ENCODE measurements around the gene ARHGAP12.

DNA sequence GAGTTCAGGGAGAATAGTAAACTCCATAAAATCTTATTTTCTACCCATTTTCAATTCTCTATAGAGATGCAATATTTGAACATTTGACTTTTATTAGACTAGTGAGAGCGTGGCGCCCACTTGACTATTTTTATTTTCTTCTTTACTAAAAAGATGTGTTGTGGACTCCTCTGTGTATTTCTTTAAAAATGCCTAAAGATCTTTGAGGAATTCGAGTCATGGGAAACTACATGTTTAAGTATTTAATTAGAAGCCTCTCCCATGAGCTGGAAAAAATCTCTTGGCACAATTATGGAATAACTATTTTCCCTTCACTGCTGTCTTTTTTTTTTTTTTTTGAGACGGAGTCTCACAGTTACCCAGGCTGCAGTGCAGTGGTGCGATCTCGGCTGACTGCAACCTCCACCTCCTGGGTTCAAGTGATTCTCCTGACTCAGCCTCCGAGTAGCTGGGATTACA, 124.2 kb downstream of the ARHGAP12 start:
- TF ChIP-seq ZNF317 (CRISPR knock-in tag; IDR thresholded peaks at IDR 0.05; ENCODE audit: borderline replicate concordance, low read depth) (no peak), TCF7 (CRISPR knock-in tag; IDR thresholded peaks at IDR 0.05; ENCODE audit: low read depth) (no peak), NR2C2 (CRISPR knock-in tag; IDR thresholded peaks at IDR 0.05) (no peak), IRF2 (CRISPR knock-in tag; IDR thresholded peaks at IDR 0.05; ENCODE audit: borderline replicate concordance, low read depth) (no peak), SP1 (CRISPR knock-in tag; conservative IDR thresholded peaks at IDR 0.05) (no peak), MLX (CRISPR knock-in tag; IDR thresholded peaks at IDR 0.05) (no peak), NR1H2 (CRISPR knock-in tag; IDR thresholded peaks at IDR 0.05) (no peak), TEAD1 (CRISPR knock-in tag; IDR thresholded peaks at IDR 0.05) (no peak)
- TF ChIP-seq, protein P1, sequence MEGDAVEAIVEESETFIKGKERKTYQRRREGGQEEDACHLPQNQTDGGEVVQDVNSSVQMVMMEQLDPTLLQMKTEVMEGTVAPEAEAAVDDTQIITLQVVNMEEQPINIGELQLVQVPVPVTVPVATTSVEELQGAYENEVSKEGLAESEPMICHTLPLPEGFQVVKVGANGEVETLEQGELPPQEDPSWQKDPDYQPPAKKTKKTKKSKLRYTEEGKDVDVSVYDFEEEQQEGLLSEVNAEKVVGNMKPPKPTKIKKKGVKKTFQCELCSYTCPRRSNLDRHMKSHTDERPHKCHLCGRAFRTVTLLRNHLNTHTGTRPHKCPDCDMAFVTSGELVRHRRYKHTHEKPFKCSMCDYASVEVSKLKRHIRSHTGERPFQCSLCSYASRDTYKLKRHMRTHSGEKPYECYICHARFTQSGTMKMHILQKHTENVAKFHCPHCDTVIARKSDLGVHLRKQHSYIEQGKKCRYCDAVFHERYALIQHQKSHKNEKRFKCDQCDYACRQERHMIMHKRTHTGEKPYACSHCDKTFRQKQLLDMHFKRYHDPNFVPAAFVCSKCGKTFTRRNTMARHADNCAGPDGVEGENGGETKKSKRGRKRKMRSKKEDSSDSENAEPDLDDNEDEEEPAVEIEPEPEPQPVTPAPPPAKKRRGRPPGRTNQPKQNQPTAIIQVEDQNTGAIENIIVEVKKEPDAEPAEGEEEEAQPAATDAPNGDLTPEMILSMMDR (IDR thresholded peaks at IDR 0.05): no peak
